Measurements from ENCODE around the gene LRRC4C. TPM values are rescaled to one million over a fixed set of nuclear protein-coding genes. Genes with fewer than 3 reads are reported as not detected.
A peak's percentile ranks its signal among the peaks of the same experiment; 100 is the strongest.

LRRC4C gene
- total RNA-seq, 1 donor from 2014 or later: 16.9 TPM

DNA sequence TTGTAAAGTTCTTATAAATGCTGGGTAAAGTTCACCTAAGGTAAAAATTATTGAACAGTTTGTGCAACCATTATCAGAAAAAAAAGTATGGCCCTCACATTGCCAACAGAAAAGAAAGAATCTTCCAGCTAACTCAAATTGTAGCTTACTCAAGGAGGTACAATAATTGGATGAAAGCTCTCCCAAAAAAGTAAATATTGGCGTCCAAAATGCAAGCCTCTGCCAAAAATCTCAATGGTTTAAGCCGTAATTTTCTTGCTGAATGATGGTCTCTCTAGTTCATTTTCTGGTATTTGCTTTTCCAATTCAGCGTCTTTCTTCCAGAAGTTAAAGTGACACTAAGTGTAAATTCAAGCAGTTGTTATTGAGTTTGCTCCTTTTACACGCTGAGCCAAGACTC is 727.3 kb downstream of the LRRC4C start:
- TF ChIP-seq, protein P1, sequence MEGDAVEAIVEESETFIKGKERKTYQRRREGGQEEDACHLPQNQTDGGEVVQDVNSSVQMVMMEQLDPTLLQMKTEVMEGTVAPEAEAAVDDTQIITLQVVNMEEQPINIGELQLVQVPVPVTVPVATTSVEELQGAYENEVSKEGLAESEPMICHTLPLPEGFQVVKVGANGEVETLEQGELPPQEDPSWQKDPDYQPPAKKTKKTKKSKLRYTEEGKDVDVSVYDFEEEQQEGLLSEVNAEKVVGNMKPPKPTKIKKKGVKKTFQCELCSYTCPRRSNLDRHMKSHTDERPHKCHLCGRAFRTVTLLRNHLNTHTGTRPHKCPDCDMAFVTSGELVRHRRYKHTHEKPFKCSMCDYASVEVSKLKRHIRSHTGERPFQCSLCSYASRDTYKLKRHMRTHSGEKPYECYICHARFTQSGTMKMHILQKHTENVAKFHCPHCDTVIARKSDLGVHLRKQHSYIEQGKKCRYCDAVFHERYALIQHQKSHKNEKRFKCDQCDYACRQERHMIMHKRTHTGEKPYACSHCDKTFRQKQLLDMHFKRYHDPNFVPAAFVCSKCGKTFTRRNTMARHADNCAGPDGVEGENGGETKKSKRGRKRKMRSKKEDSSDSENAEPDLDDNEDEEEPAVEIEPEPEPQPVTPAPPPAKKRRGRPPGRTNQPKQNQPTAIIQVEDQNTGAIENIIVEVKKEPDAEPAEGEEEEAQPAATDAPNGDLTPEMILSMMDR (IDR thresholded peaks at IDR 0.05; ENCODE audit: unreplicated experiment): no peak
- Mint-ChIP-seq H3K4me3 (no peak overlapping the region), H3K4me1 (no peaks in the 10 kb centered on the region), H3K27ac (no peak overlapping the region), H3K36me3 (no peaks in the 10 kb centered on the region), H3K9me3 (peaks cover 17% of the 10 kb centered on the region), H3K27me3 (ENCODE audit: low read depth) (no peaks in the 10 kb centered on the region)
- no peak for DNase-seq (ENCODE audit: low spot score in 2 of 2, unreplicated experiment in 2 of 2)

DNA sequence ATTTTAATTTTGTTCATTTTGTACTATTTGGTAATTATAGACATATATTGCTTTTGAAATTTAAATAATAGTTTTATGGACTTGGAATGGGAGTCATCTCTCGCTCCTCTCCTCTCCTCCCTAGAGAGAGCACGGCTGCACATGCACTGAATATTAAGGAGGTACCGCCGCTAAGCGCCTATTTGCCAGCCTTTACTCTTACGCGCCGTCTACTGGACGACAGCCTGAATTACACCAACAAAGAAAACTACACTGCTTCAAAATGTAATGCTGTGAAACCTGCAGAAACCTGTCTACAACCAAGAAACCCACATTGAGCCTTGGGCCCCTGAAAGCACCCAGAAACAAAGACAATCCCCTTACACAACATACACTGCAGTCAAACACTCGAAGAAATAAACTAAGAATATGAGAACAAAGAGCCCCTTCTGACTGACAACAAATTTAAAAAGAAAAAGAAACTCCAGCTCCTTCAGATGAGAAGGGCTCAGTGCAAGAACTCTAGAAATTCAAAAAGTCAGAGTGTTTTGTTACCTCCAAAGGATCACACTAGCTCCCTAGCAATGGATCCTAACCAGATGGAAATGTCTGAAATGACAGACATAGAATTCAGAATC is 737.2 kb downstream of the LRRC4C start:
- peak in 1 of 2 experiments; percentile 50 for DNase-seq (ENCODE audit: low spot score in 2 of 2, unreplicated experiment in 2 of 2)
- no peak overlapping the region for H3K27ac Mint-ChIP-seq
- no peaks in the 10 kb centered on the region for H3K4me1 Mint-ChIP-seq
- TF ChIP-seq, protein P1 (IDR thresholded peaks at IDR 0.05; ENCODE audit: unreplicated experiment): peak; percentile 84
- peaks cover 6% of the 10 kb centered on the region for H3K9me3 Mint-ChIP-seq
- peaks cover 11% of the 10 kb centered on the region for H3K27me3 Mint-ChIP-seq (ENCODE audit: low read depth)
- H3K4me3 Mint-ChIP-seq: no peak overlapping the region
- H3K36me3 Mint-ChIP-seq: no peaks in the 10 kb centered on the region

DNA sequence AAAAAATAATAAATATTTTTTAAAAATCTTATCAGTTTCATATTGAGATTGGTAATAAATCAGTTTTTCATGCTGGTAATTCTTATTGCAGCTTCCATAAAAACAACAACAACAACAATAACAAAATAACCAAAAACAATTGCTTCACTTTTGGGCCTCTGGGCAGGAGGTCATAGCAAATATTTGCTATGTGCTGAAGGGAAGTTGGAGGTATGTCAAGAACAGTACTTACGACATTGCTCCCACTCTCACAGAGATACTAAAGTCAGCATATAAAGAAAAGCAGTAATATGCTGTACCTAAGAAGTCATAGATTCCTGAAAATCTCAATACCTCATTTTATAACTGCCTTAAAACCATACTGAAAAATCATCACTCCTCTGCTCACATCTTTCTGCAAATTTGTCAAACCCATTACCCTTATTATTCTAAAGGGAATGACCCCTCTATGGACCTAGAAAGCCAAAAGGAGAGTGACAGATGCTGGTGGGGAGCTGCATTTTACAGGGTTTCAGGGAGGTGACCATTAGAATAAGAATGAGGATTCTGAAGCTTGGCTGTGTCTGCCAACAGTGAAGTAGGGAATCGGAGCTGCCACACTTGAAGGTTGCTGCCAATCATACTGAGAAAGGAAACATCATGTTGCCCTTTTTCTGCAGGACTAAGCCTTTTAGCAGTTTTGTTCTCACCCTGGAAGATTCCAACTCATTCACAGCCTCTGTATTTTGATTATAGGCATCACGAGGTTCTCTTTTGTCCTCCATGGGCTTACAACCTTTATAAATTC is 742.9 kb downstream of the LRRC4C start:
- no peak overlapping the region for H3K27ac Mint-ChIP-seq
- H3K9me3 Mint-ChIP-seq: no peaks in the 10 kb centered on the region
- TF ChIP-seq, protein P1 (IDR thresholded peaks at IDR 0.05; ENCODE audit: unreplicated experiment): no peak
- no peak for DNase-seq (ENCODE audit: low spot score in 2 of 2, unreplicated experiment in 2 of 2)
- H3K27me3 Mint-ChIP-seq (ENCODE audit: low read depth): peaks cover 5% of the 10 kb centered on the region
- no peaks in the 10 kb centered on the region for H3K4me1 Mint-ChIP-seq
- no peak overlapping the region for H3K4me3 Mint-ChIP-seq
- H3K36me3 Mint-ChIP-seq: no peaks in the 10 kb centered on the region

DNA sequence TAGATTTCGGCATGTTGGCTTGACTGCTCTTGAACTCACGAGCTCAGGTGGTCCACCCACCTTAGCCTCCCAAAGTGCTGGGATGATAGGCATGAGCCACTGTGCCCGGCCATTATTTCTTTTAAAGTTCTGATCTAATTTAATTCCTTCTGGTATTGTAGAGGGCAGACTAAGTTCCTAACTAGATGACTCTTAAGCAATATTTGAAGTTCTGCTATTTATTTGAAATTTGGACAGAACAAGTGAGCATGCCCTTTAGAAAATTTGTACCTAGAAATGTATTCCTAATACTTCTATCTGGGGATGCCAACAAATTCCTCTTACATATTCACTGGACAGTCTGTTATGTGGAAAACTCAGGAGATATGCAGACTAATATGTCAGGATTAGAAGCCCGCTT is 746.4 kb downstream of the LRRC4C start:
- Mint-ChIP-seq H3K9me3 (peaks cover 9% of the 10 kb centered on the region), H3K27me3 (ENCODE audit: low read depth) (no peaks in the 10 kb centered on the region), H3K36me3 (no peaks in the 10 kb centered on the region), H3K27ac (no peak overlapping the region), H3K4me3 (no peak overlapping the region), H3K4me1 (no peaks in the 10 kb centered on the region)
- no peak for DNase-seq (ENCODE audit: low spot score in 2 of 2, unreplicated experiment in 2 of 2)
- TF ChIP-seq, protein P1 (IDR thresholded peaks at IDR 0.05; ENCODE audit: unreplicated experiment): no peak

DNA sequence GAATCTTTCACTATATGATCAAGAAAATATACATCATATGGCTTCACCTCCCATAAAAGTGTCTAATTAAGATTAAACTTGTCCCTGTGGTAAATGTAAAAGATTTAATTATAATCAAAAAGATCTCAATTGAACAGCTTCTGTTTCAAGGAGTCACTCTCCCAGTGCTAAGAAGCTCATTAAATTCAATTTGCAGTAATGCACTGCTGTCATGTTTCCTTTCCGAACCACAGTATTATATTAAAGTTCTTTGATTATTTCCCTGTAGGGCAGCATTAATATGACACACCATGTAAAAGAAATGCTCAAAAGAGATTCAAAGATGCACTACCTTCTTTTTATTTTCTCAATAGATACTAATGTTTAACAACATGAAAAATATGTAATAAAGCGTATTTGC is 758.4 kb downstream of the LRRC4C start:
- TF ChIP-seq, protein P1 (IDR thresholded peaks at IDR 0.05; ENCODE audit: unreplicated experiment): no peak
- Mint-ChIP-seq H3K27ac (no peak overlapping the region), H3K4me3 (no peak overlapping the region), H3K27me3 (ENCODE audit: low read depth) (no peaks in the 10 kb centered on the region), H3K36me3 (no peaks in the 10 kb centered on the region), H3K4me1 (peaks cover 7% of the 10 kb centered on the region), H3K9me3 (no peaks in the 10 kb centered on the region)
- no peak for DNase-seq (ENCODE audit: low spot score in 2 of 2, unreplicated experiment in 2 of 2)

Data from mesothelial cell of epicardium (in vitro differentiated cells).